DOHH2 (cell line): ENCODE data around the gene ELAPOR1.

Source experiments
- H3F3A ChIP-seq: fragments of 200-600 bp; sonication (generic), shearing (Covaris generic); 2 replicates; pipeline ENCODE4 v1.6.0; 2016; ENCODE audit warnings: antibody characterized with exemption, mild to moderate bottlenecking; ENCODE audit not compliant: control insufficient read depth, insufficient read depth
- H3K27ac ChIP-seq: fragments of 200-600 bp; sonication (generic); 2 replicates; pipeline ENCODE4 v1.5.1; 2014; ENCODE audit warnings: low read depth, mild to moderate bottlenecking, low read length, moderate library complexity
- H3K27me3 ChIP-seq: fragments of 200-600 bp; sonication (generic); 2 replicates; pipeline ENCODE4 v1.6.1; 2014; ENCODE audit warnings: mild to moderate bottlenecking, low read length, mixed read lengths; ENCODE audit not compliant: control insufficient read depth
- H3K36me3 ChIP-seq: fragments of 200-600 bp; sonication (generic); 2 replicates; pipeline ENCODE4 v1.6.1; 2014; ENCODE audit warnings: mild to moderate bottlenecking, low read length, moderate library complexity, mixed read lengths; ENCODE audit not compliant: control insufficient read depth
- H3K4me1 ChIP-seq: fragments of 200-600 bp; sonication (generic); 2 replicates; pipeline ENCODE4 v1.6.1; 2014; ENCODE audit warnings: mild to moderate bottlenecking, low read length, mixed read lengths; ENCODE audit not compliant: control insufficient read depth
- H3K4me2 ChIP-seq: fragments of 200-600 bp; sonication (generic); 2 replicates; pipeline ENCODE4 v1.6.0; 2014; ENCODE audit warnings: mild to moderate bottlenecking, low read length, moderate library complexity
- H3K4me3 ChIP-seq: fragments of 200-600 bp; sonication (generic); 2 replicates; pipeline ENCODE4 v1.5.1; 2014; ENCODE audit warnings: mild to moderate bottlenecking, low read length, mixed read lengths
- H3K79me2 ChIP-seq: fragments of 200-600 bp; sonication (generic); 2 replicates; pipeline ENCODE4 v1.6.1; 2014; ENCODE audit warnings: mild to moderate bottlenecking, low read length, mixed read lengths; ENCODE audit not compliant: control insufficient read depth
- H3K9me2 ChIP-seq: fragments of 200-600 bp; sonication (generic); replicated peaks from 2 replicates; pipeline ENCODE4 v1.6.1; 2014; ENCODE audit warnings: mild to moderate bottlenecking, low read length, mixed read lengths; ENCODE audit not compliant: control insufficient read depth
- H3K9me3 ChIP-seq: fragments of 200-600 bp; sonication (generic); 2 replicates; pipeline ENCODE4 v1.6.1; 2014; ENCODE audit warnings: antibody characterized with exemption, low read length, mixed read lengths; ENCODE audit not compliant: control insufficient read depth, insufficient read depth
- H4K20me1 ChIP-seq: fragments of 200-600 bp; sonication (generic); 2 replicates; pipeline ENCODE4 v1.6.0; 2014; ENCODE audit warnings: low read depth, mild to moderate bottlenecking, antibody characterized with exemption, low read length, moderate library complexity; ENCODE audit not compliant: control insufficient read depth, insufficient read depth
- CTCF ChIP-seq: fragments of 200-600 bp; sonication (generic); IDR thresholded peaks from one replicate; pipeline ENCODE4 v1.5.1; 2014; ENCODE audit warnings: antibody characterized with exemption, mild to moderate bottlenecking, low read depth, low read length; ENCODE audit not compliant: poor library complexity, severe bottlenecking
- EZH2phosphoT487 ChIP-seq: fragments of 200-600 bp; sonication (generic); IDR thresholded peaks from 2 replicates; pipeline ENCODE4 v1.6.1; 2017; ENCODE audit warnings: borderline replicate concordance, mild to moderate bottlenecking, antibody characterized with exemption, low read length, moderate library complexity, mixed read lengths

The ELAPOR1 gene, protein sequence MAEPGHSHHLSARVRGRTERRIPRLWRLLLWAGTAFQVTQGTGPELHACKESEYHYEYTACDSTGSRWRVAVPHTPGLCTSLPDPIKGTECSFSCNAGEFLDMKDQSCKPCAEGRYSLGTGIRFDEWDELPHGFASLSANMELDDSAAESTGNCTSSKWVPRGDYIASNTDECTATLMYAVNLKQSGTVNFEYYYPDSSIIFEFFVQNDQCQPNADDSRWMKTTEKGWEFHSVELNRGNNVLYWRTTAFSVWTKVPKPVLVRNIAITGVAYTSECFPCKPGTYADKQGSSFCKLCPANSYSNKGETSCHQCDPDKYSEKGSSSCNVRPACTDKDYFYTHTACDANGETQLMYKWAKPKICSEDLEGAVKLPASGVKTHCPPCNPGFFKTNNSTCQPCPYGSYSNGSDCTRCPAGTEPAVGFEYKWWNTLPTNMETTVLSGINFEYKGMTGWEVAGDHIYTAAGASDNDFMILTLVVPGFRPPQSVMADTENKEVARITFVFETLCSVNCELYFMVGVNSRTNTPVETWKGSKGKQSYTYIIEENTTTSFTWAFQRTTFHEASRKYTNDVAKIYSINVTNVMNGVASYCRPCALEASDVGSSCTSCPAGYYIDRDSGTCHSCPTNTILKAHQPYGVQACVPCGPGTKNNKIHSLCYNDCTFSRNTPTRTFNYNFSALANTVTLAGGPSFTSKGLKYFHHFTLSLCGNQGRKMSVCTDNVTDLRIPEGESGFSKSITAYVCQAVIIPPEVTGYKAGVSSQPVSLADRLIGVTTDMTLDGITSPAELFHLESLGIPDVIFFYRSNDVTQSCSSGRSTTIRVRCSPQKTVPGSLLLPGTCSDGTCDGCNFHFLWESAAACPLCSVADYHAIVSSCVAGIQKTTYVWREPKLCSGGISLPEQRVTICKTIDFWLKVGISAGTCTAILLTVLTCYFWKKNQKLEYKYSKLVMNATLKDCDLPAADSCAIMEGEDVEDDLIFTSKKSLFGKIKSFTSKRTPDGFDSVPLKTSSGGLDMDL

DNA sequence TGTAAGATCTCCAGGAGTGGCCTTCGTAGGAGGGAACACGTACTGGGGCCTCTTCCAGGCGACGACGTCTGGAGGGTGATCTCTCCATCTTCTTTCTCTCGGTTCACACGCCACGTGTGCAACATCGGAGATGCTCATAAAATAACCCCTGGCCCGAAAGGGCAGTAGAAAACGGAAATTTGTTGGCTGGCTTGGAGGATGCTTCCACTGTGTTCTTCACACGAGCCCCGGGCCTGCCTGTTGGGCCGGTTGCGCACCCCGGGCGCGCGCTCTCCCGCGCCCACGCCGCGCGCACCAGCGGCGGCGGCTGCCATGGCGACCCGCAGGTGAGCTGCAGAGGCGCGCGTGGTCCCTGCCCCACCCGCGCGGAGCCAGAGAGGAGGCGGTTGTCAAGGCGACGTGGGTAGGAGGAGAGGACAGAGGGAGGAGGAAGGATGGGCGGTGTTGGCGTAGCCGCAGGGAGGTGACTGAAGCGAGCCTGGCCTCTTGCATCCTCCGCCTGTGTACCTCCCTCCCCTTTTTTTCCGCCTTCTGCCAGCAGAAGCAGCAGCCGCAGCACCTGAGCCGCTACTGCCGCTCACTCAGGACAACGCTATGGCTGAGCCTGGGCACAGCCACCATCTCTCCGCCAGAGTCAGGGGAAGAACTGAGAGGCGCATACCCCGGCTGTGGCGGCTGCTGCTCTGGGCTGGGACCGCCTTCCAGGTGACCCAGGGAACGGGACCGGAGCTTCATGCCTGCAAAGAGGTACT, at the start of gene ELAPOR1:
ELAPOR1 (plus strand) TSS at position 526 of the 752 bp plus-strand sequence; CDS start at position 595, 69 bp downstream.
- H3K9me3 ChIP-seq, result no peaks in the 10 kb centered on the region
- peak within 1 kb of the TSS; percentile 84 for H3K4me2 ChIP-seq
- no peaks in the 10 kb centered on the region for H3K9me2 ChIP-seq
- no peaks in the 10 kb centered on the region for H3K36me3 ChIP-seq
- TF ChIP-seq EZH2phosphoT487 (0 out of 2 replicates have a peak, but pooled peaks have one; percentile 48), CTCF (no peak)
- no peaks in the 10 kb centered on the region for H4K20me1 ChIP-seq
- no peaks in the 10 kb centered on the region for H3F3A ChIP-seq
- peak within 1 kb of the TSS; percentile 71 for H3K4me3 ChIP-seq
- H3K79me2 ChIP-seq, result no peaks in the 10 kb centered on the region
- peaks cover 35% of the 10 kb centered on the region for H3K4me1 ChIP-seq
- H3K27me3 ChIP-seq, result peaks cover 39% of the 10 kb centered on the region
- no peak within 1 kb of the TSS for H3K27ac ChIP-seq

DNA sequence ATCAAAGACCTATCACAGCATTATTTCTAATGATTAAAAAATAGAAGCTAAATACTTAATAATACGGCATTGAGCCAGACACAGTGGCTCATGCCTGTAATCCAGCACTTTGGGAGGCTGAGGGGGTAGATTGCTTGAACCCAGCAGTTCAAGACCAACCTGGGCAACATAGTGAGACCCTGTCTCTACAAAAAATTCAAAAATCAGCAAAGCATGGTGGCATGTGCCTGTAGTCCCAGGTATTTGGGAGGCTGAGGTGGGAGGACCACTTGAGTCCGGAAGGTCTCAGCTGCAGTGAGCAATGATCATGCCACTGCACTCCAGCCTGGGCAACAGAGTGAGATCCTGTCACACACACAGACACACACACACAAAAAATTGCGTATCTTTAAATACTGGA, 48.8 kb upstream of the ELAPOR1 start:
- Histone ChIP-seq H3K4me1 (no peaks in the 10 kb centered on the region), H3F3A (no peaks in the 10 kb centered on the region; the same call in 1 of the 2 replicates), H3K4me3 (no peak overlapping the region), H3K4me2 (no peak overlapping the region), H3K79me2 (no peaks in the 10 kb centered on the region), H4K20me1 (no peaks in the 10 kb centered on the region), H3K27me3 (no peaks in the 10 kb centered on the region), H3K9me3 (no peaks in the 10 kb centered on the region), H3K36me3 (no peaks in the 10 kb centered on the region), H3K27ac (no peak overlapping the region), H3K9me2 (no peaks in the 10 kb centered on the region)
- no peak for TF ChIP-seq EZH2phosphoT487
- TF ChIP-seq CTCF, result no peak

GRCh38 chr1:109067883-109068282, 46.0 kb upstream of the ELAPOR1 start:
- TF ChIP-seq EZH2phosphoT487 (no peak), CTCF (no peak)
- Histone ChIP-seq H3K9me2 (no peaks in the 10 kb centered on the region), H3K27me3 (no peaks in the 10 kb centered on the region), H3K27ac (no peak overlapping the region), H3K4me3 (no peak overlapping the region), H3K4me2 (no peak overlapping the region), H3K9me3 (no peaks in the 10 kb centered on the region), H3K79me2 (no peaks in the 10 kb centered on the region), H3K36me3 (no peaks in the 10 kb centered on the region), H4K20me1 (no peaks in the 10 kb centered on the region), H3F3A (no peaks in the 10 kb centered on the region), H3K4me1 (no peaks in the 10 kb centered on the region)
